HEK293 (cell line): ENCODE measurements around the gene SOX6.

Experiments
- CTCF ChIA-PET: fragments of 350-600 bp; formaldehyde crosslinking; extraction: SDS; loops from one replicate; lab custom pipeline; 2021; ENCODE audit warnings: antibody characterized with exemption; lab: Yijun Ruan, JAX
- POLR2A ChIA-PET: fragments of 300-600 bp; formaldehyde crosslinking; extraction: SDS; loops from one replicate; lab custom pipeline; 2020; ENCODE audit warnings: antibody characterized with exemption, inconsistent platforms; lab: Yijun Ruan, JAX
- H3K27ac ChIP-seq: fragments of 200-500 bp; sonication (Bioruptor generic); 2 replicates; pipeline ENCODE4 v1.5.1; 2014; ENCODE audit warnings: low read depth, low read length, control low read depth, inconsistent platforms; ENCODE audit errors: extremely low read depth
- H3K36me3 ChIP-seq, 2 experiments: fragments of 200-500 bp in 1 of 2; sonication (Bioruptor generic) in 1 of 2; 1 replicate in 1 of 2; 2 replicates in 1 of 2; pipeline ENCODE4 v1.5.1; 2014 to 2017; ENCODE audit warnings: inconsistent platforms in 2 of 2, low read length in 2 of 2; ENCODE audit not compliant: control insufficient read depth in 2 of 2, insufficient read depth in 1 of 2
- H3K4me1 ChIP-seq: fragments of 200-500 bp; sonication (Bioruptor generic); 2 replicates; pipeline ENCODE4 v1.5.1; 2014; ENCODE audit warnings: mild to moderate bottlenecking, low read length, inconsistent platforms; ENCODE audit not compliant: control insufficient read depth, insufficient read depth
- H3K4me3 ChIP-seq: 2 replicates; pipeline ENCODE4 v1.5.1; 2011; ENCODE audit warnings: low read depth, mild to moderate bottlenecking, control low read depth, low read length, moderate library complexity
- H3K9me3 ChIP-seq: fragments of 200-500 bp; sonication (Bioruptor generic); 2 replicates; pipeline ENCODE4 v1.5.1; 2014; ENCODE audit warnings: low read depth, low read length, inconsistent platforms; ENCODE audit not compliant: control insufficient read depth, insufficient read depth
- EGR2 ChIP-seq: fragments of 450-650 bp; formaldehyde crosslinking; IDR thresholded peaks from 2 replicates; pipeline ENCODE4 v1.5.1; 2016; ENCODE audit warnings: low read depth, missing biosample characterization, missing genetic modification characterization
- GLIS1 ChIP-seq: fragments of 450-650 bp; formaldehyde crosslinking; IDR thresholded peaks from 2 replicates; pipeline ENCODE4 v1.5.1; 2016; ENCODE audit warnings: missing biosample characterization, missing genetic modification characterization
- HOXC10 ChIP-seq: sonication (generic); formaldehyde crosslinking; IDR thresholded peaks from 2 replicates; pipeline ENCODE4 v1.8.1; 2023; ENCODE audit warnings: mild to moderate bottlenecking, missing genetic modification reagents
- HOXD13 ChIP-seq: sonication (generic); formaldehyde crosslinking; IDR thresholded peaks from 2 replicates; pipeline ENCODE4 v1.8.0; 2022; ENCODE audit warnings: missing genetic modification reagents, borderline replicate concordance
- KLF7 ChIP-seq: fragments of 450-650 bp; formaldehyde crosslinking; IDR thresholded peaks from 2 replicates; pipeline ENCODE4 v1.5.1; 2016; ENCODE audit warnings: missing biosample characterization, missing genetic modification characterization, borderline replicate concordance
- PRDM2 ChIP-seq: fragments of 450-650 bp; formaldehyde crosslinking; IDR thresholded peaks from 2 replicates; pipeline ENCODE4 v1.5.1; 2016; ENCODE audit warnings: missing biosample characterization, missing genetic modification characterization, borderline replicate concordance
- ZBTB49 ChIP-seq: fragments of 450-650 bp; formaldehyde crosslinking; IDR thresholded peaks from 2 replicates; pipeline ENCODE4 v1.5.1; 2016; ENCODE audit warnings: missing biosample characterization, missing genetic modification characterization, low read depth
- ZBTB8A ChIP-seq: fragments of 450-650 bp; formaldehyde crosslinking; IDR thresholded peaks from 2 replicates; pipeline ENCODE4 v1.5.1; 2016; ENCODE audit warnings: missing biosample characterization, missing genetic modification characterization
- ZNF114 ChIP-seq: fragments of 450-650 bp; formaldehyde crosslinking; IDR thresholded peaks from 2 replicates; pipeline ENCODE4 v1.5.0; 2017; ENCODE audit warnings: missing biosample characterization, missing genetic modification characterization
- ZNF174 ChIP-seq: fragments of 450-650 bp; formaldehyde crosslinking; IDR thresholded peaks from 2 replicates; pipeline ENCODE4 v1.5.0; 2017; ENCODE audit warnings: missing biosample characterization, mild to moderate bottlenecking, missing genetic modification characterization
- ZNF23 ChIP-seq: fragments of 450-650 bp; formaldehyde crosslinking; IDR thresholded peaks from 2 replicates; pipeline ENCODE4 v1.5.1; 2016; ENCODE audit warnings: missing biosample characterization, missing genetic modification characterization, borderline replicate concordance
- ZNF37A ChIP-seq: fragments of 450-650 bp; IDR thresholded peaks from 2 replicates; pipeline ENCODE4 v1.5.1; 2018; ENCODE audit warnings: missing biosample characterization, missing genetic modification characterization
- ZNF426 ChIP-seq: fragments of 450-650 bp; formaldehyde crosslinking; IDR thresholded peaks from 2 replicates; pipeline ENCODE4 v1.5.1; 2017; ENCODE audit warnings: missing biosample characterization, missing genetic modification characterization, mild to moderate bottlenecking, inconsistent platforms, moderate library complexity
- ZNF514 ChIP-seq: fragments of 450-650 bp; formaldehyde crosslinking; IDR thresholded peaks from 2 replicates; pipeline ENCODE4 v1.5.1; 2016; ENCODE audit warnings: missing biosample characterization, missing genetic modification characterization
- ZNF692 ChIP-seq: fragments of 450-650 bp; formaldehyde crosslinking; IDR thresholded peaks from 2 replicates; pipeline ENCODE4 v1.5.1; 2016; ENCODE audit warnings: missing biosample characterization, missing genetic modification characterization
- ZNF843 ChIP-seq: fragments of 450-650 bp; formaldehyde crosslinking; IDR thresholded peaks from 2 replicates; pipeline ENCODE4 v1.5.1; 2016; ENCODE audit warnings: missing biosample characterization, missing genetic modification characterization

Gene SOX6

GRCh38 chr11:15970506-15971214 lies 385.7 kb downstream of the SOX6 start:
- no peaks in the 10 kb centered on the region for H3K36me3 ChIP-seq
- TF ChIP-seq KLF7: no peak
- no peak for TF ChIP-seq HOXC10 (CRISPR knock-in tag)
- no peak for TF ChIP-seq ZNF843 (tag by site-specific recombination)
- no peak for TF ChIP-seq ZNF514 (tag by site-specific recombination)
- no peak for TF ChIP-seq EGR2 (tag by site-specific recombination)
- TF ChIP-seq HOXD13 (CRISPR knock-in tag): no peak
- no peak for TF ChIP-seq PRDM2 (tag by site-specific recombination)
- no peak for TF ChIP-seq ZNF692
- TF ChIP-seq ZNF426 (tag by site-specific recombination): no peak
- no peak for TF ChIP-seq ZNF37A (tag by site-specific recombination)
- no peak overlapping the region for H3K4me3 ChIP-seq
- POLR2A ChIA-PET: no interaction called here
- no peaks in the 10 kb centered on the region for H3K9me3 ChIP-seq
- no peak overlapping the region for H3K27ac ChIP-seq
- CTCF ChIA-PET: no interaction called here
- peaks cover 2% of the 10 kb centered on the region; the same call in 1 of the 2 replicates for H3K4me1 ChIP-seq

GRCh38 chr11:15969701-15970329 lies 386.5 kb downstream of the SOX6 start:
- Histone ChIP-seq H3K9me3 (no peaks in the 10 kb centered on the region), H3K27ac (no peak overlapping the region), H3K4me1 (peaks cover 2% of the 10 kb centered on the region; the same call in 1 of the 2 replicates), H3K36me3 (no peaks in the 10 kb centered on the region), H3K4me3 (no peak overlapping the region)
- CTCF ChIA-PET: interaction anchor here (0.7 kb wide), 1 partner anchor 142 kb away, joined by 4 read pairs; no protein-coding TSS in a partner anchor
- POLR2A ChIA-PET: no interaction called here
- TF ChIP-seq ZBTB49 (no peak), ZNF174 (tag by site-specific recombination) (no peak), ZNF23 (no peak), ZNF114 (tag by site-specific recombination) (no peak), ZBTB8A (tag by site-specific recombination) (no peak), GLIS1 (no peak)
